Inferior parietal cortex (tissue), 1 donor: ENCODE results near the gene C7.

ENCODE experiments used
- DNase-seq: peaks from one replicate; pipeline ENCODE4 v3.0.0-alpha.2; 2016; ENCODE audit errors: extremely low spot score

C7 gene

GRCh38 chr5:40916226-40916625, 6.9 kb downstream of the C7 start:
- no peak for DNase-seq

GRCh38 chr5:40928886-40929448, 19.7 kb downstream of the C7 start:
- DNase-seq: no peak

- DNase-seq: no peak
These were observed 23.5 kb downstream of the C7 start for GRCh38 chr5:40932766-40933165.

GRCh38 chr5:40937075-40937474, 27.8 kb downstream of the C7 start:
- no peak for DNase-seq

- no peak for DNase-seq
These were observed 30.5 kb downstream of the C7 start for GRCh38 chr5:40939753-40940152.

GRCh38 chr5:40945111-40945510, 35.8 kb downstream of the C7 start:
- DNase-seq: no peak

- no peak for DNase-seq
These were observed 46.0 kb downstream of the C7 start for GRCh38 chr5:40955313-40955712.

- DNase-seq: no peak
These were observed 47.8 kb downstream of the C7 start for GRCh38 chr5:40957048-40957447.

- DNase-seq: no peak
These were observed 49.5 kb downstream of the C7 start for GRCh38 chr5:40958811-40959210.

GRCh38 chr5:40960037-40960436, 50.7 kb downstream of the C7 start:
- DNase-seq: no peak

GRCh38 chr5:40962207-40962955, 53.1 kb downstream of the C7 start:
- no peak for DNase-seq

GRCh38 chr5:40972434-40972833, 63.1 kb downstream of the C7 start:
- DNase-seq: no peak

- DNase-seq: no peak
These were observed 64.2 kb downstream of the C7 start for GRCh38 chr5:40973364-40974004.

GRCh38 chr5:40976041-40976440, 66.7 kb downstream of the C7 start:
- no peak for DNase-seq

- DNase-seq: no peak
These were observed 67.5 kb downstream of the C7 start for GRCh38 chr5:40976836-40977235.

- no peak for DNase-seq
These were observed 72.1 kb downstream of the C7 start for GRCh38 chr5:40981420-40981819.

GRCh38 chr5:40983781-40984180, 74.5 kb downstream of the C7 start:
- no peak for DNase-seq

GRCh38 chr5:40984884-40985283, 75.6 kb downstream of the C7 start:
- DNase-seq: no peak

GRCh38 chr5:40985501-40985900, 76.2 kb downstream of the C7 start:
- DNase-seq: no peak

GRCh38 chr5:40986666-40987065, 77.4 kb downstream of the C7 start:
- DNase-seq: no peak

- no peak for DNase-seq
These were observed 78.1 kb downstream of the C7 start for GRCh38 chr5:40987349-40987748.

GRCh38 chr5:40988746-40989510, 79.6 kb downstream of the C7 start:
- DNase-seq: no peak
